GM12892 (cell line): ENCODE measurements around the gene NTSR1.

Source experiments
- DNase-seq: peaks from one replicate; pipeline ENCODE4 v3.0.0; 2011; ENCODE audit not compliant: insufficient read length
- FAIRE-seq: peaks from 2 replicates; lab custom pipeline; 2011; peaks lifted over from hg19 to GRCh38; lab: Jason Lieb, UNC
- POLR2A ChIP-seq: IDR thresholded peaks from 2 replicates; pipeline ENCODE4 v1.6.1; 2011; ENCODE audit warnings: low read depth, low read length, control low read depth
- POLR2AphosphoS5 ChIP-seq: IDR thresholded peaks from 2 replicates; pipeline ENCODE4 v1.6.1; 2011; ENCODE audit warnings: low read depth, low read length, control low read depth
- TAF1 ChIP-seq: IDR thresholded peaks from 2 replicates; pipeline ENCODE4 v1.6.1; 2011; ENCODE audit warnings: low read depth, mild to moderate bottlenecking, control low read depth, low read length, borderline replicate concordance

NTSR1 gene

DNA sequence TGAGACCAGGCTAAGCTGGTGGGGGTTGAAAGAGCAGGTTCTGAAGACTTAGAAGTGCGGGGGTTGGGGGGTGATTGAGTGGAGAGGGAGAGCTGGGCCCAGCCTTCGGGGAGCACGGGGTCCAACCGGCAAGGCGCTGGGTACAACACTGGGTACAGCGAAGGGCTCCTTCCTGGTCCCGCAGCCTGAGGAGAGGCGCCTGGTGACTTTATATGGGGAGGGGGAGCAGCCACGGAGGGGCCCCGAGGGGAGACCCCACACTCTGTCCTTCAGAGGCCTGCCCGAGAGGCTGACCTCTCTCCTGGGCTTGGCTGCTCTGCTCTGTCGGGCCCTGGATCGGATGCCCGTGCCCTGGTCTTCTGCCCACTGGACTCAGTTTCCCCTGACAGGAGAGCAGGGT lies 10.4 kb upstream of the NTSR1 start:
- no peak for FAIRE-seq
- no peak for DNase-seq
- no peak for TF ChIP-seq POLR2AphosphoS5
- TF ChIP-seq POLR2A = no peak
- TF ChIP-seq TAF1 = no peak

DNA sequence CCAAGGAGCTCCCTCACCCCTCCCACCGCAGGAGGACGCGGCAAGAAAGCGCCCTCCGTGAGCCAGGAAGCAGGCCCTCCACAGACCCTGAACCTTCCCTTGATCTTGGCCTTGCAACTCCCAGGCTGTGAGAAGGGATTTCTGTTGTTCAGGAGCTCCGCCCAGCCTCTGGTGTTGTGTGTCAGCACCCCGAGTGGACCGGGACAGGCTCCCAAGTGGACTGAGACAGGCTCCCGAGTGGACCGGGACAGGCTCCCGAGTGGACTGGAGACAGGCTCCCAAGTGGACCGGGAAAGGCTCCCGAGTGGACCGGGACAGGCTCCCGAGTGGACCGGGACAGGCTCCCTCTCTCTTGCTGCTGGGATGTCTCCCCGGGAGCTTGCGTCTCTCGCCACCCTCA lies 9.3 kb upstream of the NTSR1 start:
- no peak for TF ChIP-seq TAF1
- TF ChIP-seq POLR2AphosphoS5 = no peak
- TF ChIP-seq POLR2A = no peak
- DNase-seq = no peak
- FAIRE-seq = no peak

DNA sequence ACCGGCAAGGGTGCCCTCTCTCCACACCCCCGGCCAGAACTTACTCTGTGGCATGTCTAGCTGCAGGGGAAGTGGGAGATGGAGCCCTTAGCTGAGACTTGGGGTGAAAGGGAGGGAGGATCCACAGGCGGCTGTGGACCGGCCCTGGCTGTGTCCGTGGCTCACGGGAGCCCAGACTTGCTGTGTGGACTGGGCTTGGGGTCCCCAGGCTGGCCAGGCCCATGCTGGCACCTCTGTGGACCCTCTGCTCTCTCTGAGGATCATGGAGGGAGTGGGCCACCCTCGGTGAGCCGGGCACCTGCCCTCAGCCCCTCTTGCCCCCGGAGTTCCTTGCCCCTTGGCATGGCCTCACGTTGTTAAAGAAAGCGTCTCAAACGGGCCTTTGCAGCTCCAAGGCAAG lies 8.9 kb upstream of the NTSR1 start:
- FAIRE-seq (no peak), DNase-seq (no peak)
- TF ChIP-seq POLR2A = no peak
- TF ChIP-seq TAF1 = no peak
- no peak for TF ChIP-seq POLR2AphosphoS5

DNA sequence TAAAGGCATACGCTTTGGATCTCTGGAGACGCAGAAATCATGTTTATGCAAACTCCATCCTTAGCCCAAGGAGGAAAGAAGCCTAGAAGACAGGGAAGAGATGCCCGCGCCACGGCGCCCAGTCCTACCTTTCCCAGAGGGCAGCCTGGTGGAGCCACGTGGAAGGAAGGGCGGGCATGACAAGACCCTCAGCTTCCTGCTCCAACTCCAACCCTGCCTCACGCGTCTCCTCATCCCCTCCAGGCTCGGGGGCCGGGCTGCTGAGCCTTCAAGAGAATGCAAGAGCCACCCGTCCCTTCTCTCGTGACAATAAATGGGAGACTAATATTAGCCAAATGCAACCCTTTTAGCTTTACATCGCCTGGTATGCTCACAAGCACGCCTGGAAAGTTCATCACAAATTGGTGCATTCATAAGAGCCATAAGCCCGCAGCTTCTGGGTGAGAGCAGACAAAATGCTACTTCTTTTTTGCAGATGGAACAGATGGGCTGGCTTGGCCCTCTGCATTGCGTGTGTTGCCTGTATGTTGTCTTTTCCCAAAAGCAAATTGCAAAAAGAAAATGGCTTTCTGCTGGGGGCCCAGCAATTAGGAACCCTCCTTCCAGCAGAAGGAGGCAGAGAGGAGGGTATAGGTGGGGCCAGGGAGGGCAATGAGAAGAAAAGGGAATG lies 8.2 kb upstream of the NTSR1 start:
- no peak for TF ChIP-seq POLR2AphosphoS5
- TF ChIP-seq POLR2A = no peak
- TF ChIP-seq TAF1 = no peak
- DNase-seq (no peak), FAIRE-seq (no peak)

DNA sequence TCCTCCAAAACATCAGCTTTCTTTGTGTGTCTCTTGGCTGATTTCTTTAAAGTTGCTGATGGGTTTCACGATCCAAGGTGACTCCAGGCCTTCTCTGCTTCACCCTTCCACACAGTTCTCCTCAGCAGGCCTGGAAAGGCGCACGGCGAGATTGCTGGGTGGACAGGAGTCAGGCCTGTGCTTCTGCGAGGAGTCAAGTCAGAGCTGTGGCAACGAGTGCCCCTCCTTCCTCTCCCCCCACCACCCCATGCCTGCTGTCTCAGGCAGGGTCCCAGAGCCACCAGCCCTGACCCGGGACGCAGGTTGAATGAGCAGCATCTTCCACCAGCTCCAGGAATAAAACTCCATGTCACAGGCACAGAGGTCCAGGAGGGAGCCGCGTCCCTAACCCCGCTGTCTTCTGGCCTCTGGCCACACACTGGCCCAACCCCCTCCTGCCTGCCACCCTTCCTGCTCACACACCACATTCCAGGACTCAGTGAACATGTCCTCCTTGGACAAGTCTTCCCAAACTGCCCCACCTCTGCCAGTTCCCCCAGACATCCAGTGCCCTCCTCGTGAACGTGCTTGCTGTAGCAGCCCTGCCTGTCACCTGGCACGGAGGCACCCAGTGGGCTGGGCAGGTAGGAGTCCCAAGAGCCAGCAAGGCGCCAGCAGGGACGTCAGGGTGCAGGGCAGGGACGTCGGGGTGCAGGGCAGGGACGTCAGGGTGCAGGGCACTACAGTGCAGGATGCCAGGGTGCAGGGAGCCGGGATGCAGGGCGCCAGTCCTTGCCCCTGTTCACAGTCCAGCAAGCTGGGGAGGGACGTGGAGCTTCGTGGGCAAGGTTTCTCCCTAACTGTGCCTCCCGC lies 7.2 kb upstream of the NTSR1 start:
- TF ChIP-seq POLR2AphosphoS5 (no peak), TAF1 (no peak), POLR2A (no peak)
- FAIRE-seq (no peak), DNase-seq (no peak)

- DNase-seq (no peak), FAIRE-seq (no peak)
- TF ChIP-seq POLR2AphosphoS5 = no peak
- TF ChIP-seq TAF1 = no peak
- TF ChIP-seq POLR2A = no peak
Observed at GRCh38 chr20:62702013-62702300, 6.7 kb upstream of the NTSR1 start.

GRCh38 chr20:62702895-62703852 lies 5.5 kb upstream of the NTSR1 start:
- TF ChIP-seq POLR2AphosphoS5 (no peak), POLR2A (no peak), TAF1 (no peak)
- FAIRE-seq (no peak), DNase-seq (no peak)

DNA sequence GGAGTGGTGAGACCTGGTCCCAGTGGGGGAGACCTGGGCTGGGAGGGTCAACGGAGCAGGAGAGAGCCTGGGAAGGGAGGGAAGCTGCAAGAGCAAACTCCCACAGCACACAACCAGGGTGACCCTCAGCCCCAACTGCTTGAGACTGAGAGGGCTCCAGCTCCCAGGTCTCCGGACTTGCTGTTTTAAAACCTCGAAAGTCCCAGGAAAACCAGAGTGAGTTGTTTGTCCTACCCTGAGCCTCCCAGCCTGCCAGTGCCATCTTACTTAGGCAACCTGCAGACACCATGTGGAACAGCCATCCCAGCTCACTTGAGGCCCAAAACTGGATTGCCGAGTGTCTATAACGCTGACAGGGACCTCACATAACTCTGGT lies 4.8 kb upstream of the NTSR1 start:
- FAIRE-seq (no peak), DNase-seq (no peak)
- no peak for TF ChIP-seq POLR2A
- TF ChIP-seq POLR2AphosphoS5 = no peak
- no peak for TF ChIP-seq TAF1

- DNase-seq = no peak
- TF ChIP-seq POLR2A (no peak), TAF1 (no peak), POLR2AphosphoS5 (no peak)
- no peak for FAIRE-seq
Observed at GRCh38 chr20:62704341-62704948, 4.2 kb upstream of the NTSR1 start.

- FAIRE-seq = no peak
- TF ChIP-seq TAF1 (no peak), POLR2AphosphoS5 (no peak), POLR2A (no peak)
Observed at GRCh38 chr20:62705627-62706026, 3.0 kb upstream of the NTSR1 start.

DNA sequence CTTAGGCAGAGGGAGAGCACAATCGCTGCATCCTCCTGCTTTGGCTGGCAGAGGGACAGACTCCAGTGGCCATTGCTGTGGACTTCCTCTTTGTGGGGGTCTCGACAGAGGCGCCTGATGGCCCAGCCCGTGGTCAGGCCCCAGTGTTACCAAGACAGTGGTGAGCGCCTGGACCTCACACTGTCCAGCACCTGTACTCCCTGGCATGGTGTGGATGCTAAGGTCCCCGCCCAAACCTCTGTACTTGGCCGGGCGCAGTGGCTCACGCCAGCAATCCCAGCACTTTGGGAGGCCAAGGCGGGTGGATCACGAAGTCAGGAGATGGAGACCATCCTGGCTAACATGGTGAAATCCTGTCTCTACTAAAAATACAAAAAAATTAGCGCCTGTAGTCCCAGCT lies 2.3 kb upstream of the NTSR1 start:
- no peak for DNase-seq
- TF ChIP-seq POLR2AphosphoS5 (no peak), POLR2A (no peak), TAF1 (no peak)
- FAIRE-seq = no peak

More at GRCh38 chr20:62705627-62706026, 3.0 kb upstream of the NTSR1 start:
- no peak for DNase-seq
